Measurements from ENCODE around the gene AJAP1.

Gene AJAP1

DNA sequence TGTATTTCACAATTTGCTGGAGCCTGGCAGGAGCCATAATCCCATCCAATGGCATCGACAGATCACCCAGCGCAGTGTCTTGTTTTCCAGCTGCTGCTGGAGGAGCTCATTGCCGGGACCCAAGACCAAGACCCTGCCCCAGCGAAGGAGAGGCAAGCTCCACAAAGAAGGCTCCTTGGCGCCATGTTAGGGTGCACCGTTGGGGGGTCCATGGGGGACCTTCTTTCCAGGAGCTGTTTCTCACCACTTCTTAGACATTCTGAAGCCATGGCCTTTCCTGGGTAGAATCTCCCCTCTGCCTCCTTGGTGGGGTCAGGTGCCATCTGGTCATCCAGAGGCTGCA, 31.1 kb downstream of the AJAP1 start:
- no peaks in the 10 kb centered on the region for H3K9me3 ChIP-seq (ENCODE audit: control insufficient read depth, insufficient read depth, low read depth, low read length)
- H3K36me3 ChIP-seq (ENCODE audit: control insufficient read depth in 2 of 2, insufficient read depth in 1 of 2, low read length in 2 of 2), result no peaks in the 10 kb centered on the region
- TF ChIP-seq ZNF157 (tag by site-specific recombination; IDR thresholded peaks at IDR 0.05), result no peak
- no peak for TF ChIP-seq ZNF280C (tag by site-specific recombination; IDR thresholded peaks at IDR 0.05)
- TF ChIP-seq ZNF140 (tag by site-specific recombination; IDR thresholded peaks at IDR 0.05), result no peak
- TF ChIP-seq SETDB1 (IDR thresholded peaks at IDR 0.05; ENCODE audit: insufficient read length, low read length), result no peak
- TF ChIP-seq ZNF473 (tag by site-specific recombination; IDR thresholded peaks at IDR 0.05), result no peak
- TF ChIP-seq CTCF (tag by site-specific recombination; IDR thresholded peaks at IDR 0.05), result no peak
- TF ChIP-seq, protein P1, sequence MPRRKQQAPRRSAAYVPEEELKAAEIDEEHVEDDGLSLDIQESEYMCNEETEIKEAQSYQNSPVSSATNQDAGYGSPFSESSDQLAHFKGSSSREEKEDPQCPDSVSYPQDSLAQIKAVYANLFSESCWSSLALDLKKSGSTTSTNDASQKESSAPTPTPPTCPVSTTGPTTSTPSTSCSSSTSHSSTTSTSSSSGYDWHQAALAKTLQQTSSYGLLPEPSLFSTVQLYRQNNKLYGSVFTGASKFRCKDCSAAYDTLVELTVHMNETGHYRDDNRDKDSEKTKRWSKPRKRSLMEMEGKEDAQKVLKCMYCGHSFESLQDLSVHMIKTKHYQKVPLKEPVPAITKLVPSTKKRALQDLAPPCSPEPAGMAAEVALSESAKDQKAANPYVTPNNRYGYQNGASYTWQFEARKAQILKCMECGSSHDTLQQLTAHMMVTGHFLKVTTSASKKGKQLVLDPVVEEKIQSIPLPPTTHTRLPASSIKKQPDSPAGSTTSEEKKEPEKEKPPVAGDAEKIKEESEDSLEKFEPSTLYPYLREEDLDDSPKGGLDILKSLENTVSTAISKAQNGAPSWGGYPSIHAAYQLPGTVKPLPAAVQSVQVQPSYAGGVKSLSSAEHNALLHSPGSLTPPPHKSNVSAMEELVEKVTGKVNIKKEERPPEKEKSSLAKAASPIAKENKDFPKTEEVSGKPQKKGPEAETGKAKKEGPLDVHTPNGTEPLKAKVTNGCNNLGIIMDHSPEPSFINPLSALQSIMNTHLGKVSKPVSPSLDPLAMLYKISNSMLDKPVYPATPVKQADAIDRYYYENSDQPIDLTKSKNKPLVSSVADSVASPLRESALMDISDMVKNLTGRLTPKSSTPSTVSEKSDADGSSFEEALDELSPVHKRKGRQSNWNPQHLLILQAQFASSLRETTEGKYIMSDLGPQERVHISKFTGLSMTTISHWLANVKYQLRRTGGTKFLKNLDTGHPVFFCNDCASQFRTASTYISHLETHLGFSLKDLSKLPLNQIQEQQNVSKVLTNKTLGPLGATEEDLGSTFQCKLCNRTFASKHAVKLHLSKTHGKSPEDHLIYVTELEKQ (tag by site-specific recombination; IDR thresholded peaks at IDR 0.05; ENCODE audit: borderline replicate concordance), result no peak
- TF ChIP-seq, protein P2, sequence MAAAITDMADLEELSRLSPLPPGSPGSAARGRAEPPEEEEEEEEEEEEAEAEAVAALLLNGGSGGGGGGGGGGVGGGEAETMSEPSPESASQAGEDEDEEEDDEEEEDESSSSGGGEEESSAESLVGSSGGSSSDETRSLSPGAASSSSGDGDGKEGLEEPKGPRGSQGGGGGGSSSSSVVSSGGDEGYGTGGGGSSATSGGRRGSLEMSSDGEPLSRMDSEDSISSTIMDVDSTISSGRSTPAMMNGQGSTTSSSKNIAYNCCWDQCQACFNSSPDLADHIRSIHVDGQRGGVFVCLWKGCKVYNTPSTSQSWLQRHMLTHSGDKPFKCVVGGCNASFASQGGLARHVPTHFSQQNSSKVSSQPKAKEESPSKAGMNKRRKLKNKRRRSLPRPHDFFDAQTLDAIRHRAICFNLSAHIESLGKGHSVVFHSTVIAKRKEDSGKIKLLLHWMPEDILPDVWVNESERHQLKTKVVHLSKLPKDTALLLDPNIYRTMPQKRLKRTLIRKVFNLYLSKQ (tag by site-specific recombination; IDR thresholded peaks at IDR 0.05; ENCODE audit: borderline replicate concordance), result no peak
- TF ChIP-seq, protein P3, sequence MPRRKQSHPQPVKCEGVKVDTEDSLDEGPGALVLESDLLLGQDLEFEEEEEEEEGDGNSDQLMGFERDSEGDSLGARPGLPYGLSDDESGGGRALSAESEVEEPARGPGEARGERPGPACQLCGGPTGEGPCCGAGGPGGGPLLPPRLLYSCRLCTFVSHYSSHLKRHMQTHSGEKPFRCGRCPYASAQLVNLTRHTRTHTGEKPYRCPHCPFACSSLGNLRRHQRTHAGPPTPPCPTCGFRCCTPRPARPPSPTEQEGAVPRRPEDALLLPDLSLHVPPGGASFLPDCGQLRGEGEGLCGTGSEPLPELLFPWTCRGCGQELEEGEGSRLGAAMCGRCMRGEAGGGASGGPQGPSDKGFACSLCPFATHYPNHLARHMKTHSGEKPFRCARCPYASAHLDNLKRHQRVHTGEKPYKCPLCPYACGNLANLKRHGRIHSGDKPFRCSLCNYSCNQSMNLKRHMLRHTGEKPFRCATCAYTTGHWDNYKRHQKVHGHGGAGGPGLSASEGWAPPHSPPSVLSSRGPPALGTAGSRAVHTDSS (tag by site-specific recombination; IDR thresholded peaks at IDR 0.05), result no peak
- no peak for TF ChIP-seq ZNF530 (tag by site-specific recombination; IDR thresholded peaks at IDR 0.05; ENCODE audit: low read depth)
- no peak for TF ChIP-seq KLF8 (tag by site-specific recombination; IDR thresholded peaks at IDR 0.05)
- no peak for TF ChIP-seq ZNF146 (tag by site-specific recombination; IDR thresholded peaks at IDR 0.05)
- H3K4me3 ChIP-seq (ENCODE audit: low read depth, low read length), result no peak overlapping the region
- CTCF ChIA-PET, result no interaction called here
- no peaks in the 10 kb centered on the region for H3K4me1 ChIP-seq (ENCODE audit: control insufficient read depth, insufficient read depth, low read length)
- POLR2A ChIA-PET, result no interaction called here
- no peak overlapping the region for H3K27ac ChIP-seq (ENCODE audit: extremely low read depth, low read depth, low read length)

DNA sequence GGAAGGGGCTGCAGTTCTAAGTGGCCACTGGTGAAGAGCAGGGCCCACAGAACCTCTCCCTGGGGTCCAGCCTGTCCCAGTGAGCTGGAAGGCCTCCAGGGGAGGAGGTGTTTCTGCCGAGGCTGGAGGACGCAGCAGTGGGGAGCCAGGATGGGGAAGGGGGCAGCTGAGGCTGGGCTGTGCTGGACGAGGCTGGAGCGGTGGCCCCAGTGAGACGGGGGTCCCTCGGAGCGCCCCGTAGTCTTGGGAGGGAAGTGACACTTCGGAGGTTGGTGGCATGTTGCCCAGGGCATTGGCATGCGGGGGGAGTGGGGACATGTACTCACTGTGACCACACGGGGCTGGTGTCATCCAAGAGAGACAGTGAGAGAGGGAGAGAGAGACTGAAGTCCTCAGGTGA, 33.5 kb downstream of the AJAP1 start:
- Histone ChIP-seq H3K9me3 (ENCODE audit: control insufficient read depth, insufficient read depth, low read depth, low read length) (no peaks in the 10 kb centered on the region), H3K4me1 (ENCODE audit: control insufficient read depth, insufficient read depth, low read length) (no peaks in the 10 kb centered on the region), H3K4me3 (ENCODE audit: low read depth, low read length) (no peak overlapping the region), H3K36me3 (ENCODE audit: control insufficient read depth in 2 of 2, insufficient read depth in 1 of 2, low read length in 2 of 2) (no peaks in the 10 kb centered on the region), H3K27ac (ENCODE audit: extremely low read depth, low read depth, low read length) (no peak overlapping the region)
- ChIA-PET POLR2A (no interaction called here), CTCF (interaction anchor here (0.7 kb wide), 1 partner anchor 363 kb away, joined by 3 read pairs; no protein-coding TSS in a partner anchor)
- TF ChIP-seq ZNF426 (tag by site-specific recombination; IDR thresholded peaks at IDR 0.05) (no peak), YY1 (tag by site-specific recombination; IDR thresholded peaks at IDR 0.05) (no peak), ZNF677 (tag by site-specific recombination; IDR thresholded peaks at IDR 0.05) (no peak)
